Endodermal cell (in vitro differentiated cells): ENCODE results near the gene SERPINB3. TPM values are rescaled to one million over a fixed set of nuclear protein-coding genes. Genes with fewer than 3 reads are reported as not detected.
"Not testable (repeated sequence)": the region's sequence is repeated elsewhere in the genome, so short reads cannot be mapped to it uniquely, and the experiment has no call there.

Experiments used
- DNase-seq: peaks from one replicate; pipeline ENCODE4 v3.0.0-alpha.2; 2017
- H3K27ac ChIP-seq: 2 replicates; pipeline ENCODE4 v1.5.1; 2013; ENCODE audit warnings: mild to moderate bottlenecking, low read depth, low read length, moderate library complexity
- H3K27me3 ChIP-seq: 2 replicates; pipeline ENCODE4 v1.6.1; 2013; ENCODE audit warnings: mild to moderate bottlenecking, low read length, moderate library complexity; ENCODE audit not compliant: insufficient read depth, control insufficient read depth, poor library complexity, severe bottlenecking
- H3K36me3 ChIP-seq: 2 replicates; pipeline ENCODE4 v1.7.0; 2013; ENCODE audit warnings: mild to moderate bottlenecking, low read length, moderate library complexity; ENCODE audit not compliant: control insufficient read depth, insufficient read depth
- H3K4me1 ChIP-seq: one replicate; pipeline ENCODE4 v1.7.0; 2013; ENCODE audit warnings: low read length; ENCODE audit not compliant: control insufficient read depth, insufficient read depth
- H3K4me3 ChIP-seq: 2 replicates; pipeline ENCODE4 v1.5.1; 2013; ENCODE audit warnings: mild to moderate bottlenecking, low read length, moderate library complexity
- H3K9ac ChIP-seq: 2 replicates; pipeline ENCODE4 v1.6.1; 2013; ENCODE audit warnings: mild to moderate bottlenecking, low read length, moderate library complexity; ENCODE audit not compliant: poor library complexity, severe bottlenecking; ENCODE audit errors: extremely low read depth
- H3K9me3 ChIP-seq: 2 replicates; pipeline ENCODE4 v1.6.1; 2013; ENCODE audit warnings: mild to moderate bottlenecking, low read length, moderate library complexity; ENCODE audit not compliant: control insufficient read depth
- H3K27ac Mint-ChIP-seq: 2 replicates; pipeline ENCODE4 v1.8.0; 2020; ENCODE audit warnings: mixed read lengths
- H3K27me3 Mint-ChIP-seq: 2 replicates; pipeline ENCODE4 v1.8.0; 2021; ENCODE audit warnings: mild to moderate bottlenecking, mixed read lengths; ENCODE audit not compliant: insufficient read depth
- H3K36me3 Mint-ChIP-seq: 2 replicates; pipeline ENCODE4 v1.8.0; 2020; ENCODE audit warnings: low read depth, mixed read lengths
- H3K4me1 Mint-ChIP-seq: 2 replicates; pipeline ENCODE4 v1.8.0; 2020; ENCODE audit warnings: mixed read lengths
- H3K4me3 Mint-ChIP-seq: 2 replicates; pipeline ENCODE4 v1.8.0; 2020; ENCODE audit warnings: mild to moderate bottlenecking, moderate library complexity, mixed read lengths
- H3K9me3 Mint-ChIP-seq: 2 replicates; pipeline ENCODE4 v1.8.0; 2020; ENCODE audit warnings: mild to moderate bottlenecking, mixed read lengths
- CTCF ChIP-seq: fragments of 200-600 bp; sonication (generic); conservative IDR thresholded peaks from 2 replicates; pipeline ENCODE4 v1.5.0; 2021; ENCODE audit warnings: antibody characterized with exemption, mild to moderate bottlenecking
- WGBS, 2 experiments: methylation state at CpG; one replicate each; pipeline versions ENCODE4 v1.1.5 to v1.1.7; 2013; ENCODE audit warnings: missing lambda C conversion rate in 2 of 2, mixed read lengths in 1 of 2; ENCODE audit not compliant: insufficient coverage in 1 of 2, insufficient read length in 1 of 2; 5-methylcytosine and 5-hydroxymethylcytosine counted together
- total RNA-seq, 2 donors: library from RNA; stranded (reverse); fragmentation: NEBNext Ultra II Directional in 1 of 2; extraction: Animal tissue kit (Norgen Biotek cat#: 25700) in 1 of 2; gene quantifications; 2 replicates in 1 of 2; 3 replicates in 1 of 2; pipeline ENCODE4 v1.2.1, GENCODE V29; 2021

SERPINB3 gene
- total RNA-seq, 2 donors from 2014 or later = not detected

DNA sequence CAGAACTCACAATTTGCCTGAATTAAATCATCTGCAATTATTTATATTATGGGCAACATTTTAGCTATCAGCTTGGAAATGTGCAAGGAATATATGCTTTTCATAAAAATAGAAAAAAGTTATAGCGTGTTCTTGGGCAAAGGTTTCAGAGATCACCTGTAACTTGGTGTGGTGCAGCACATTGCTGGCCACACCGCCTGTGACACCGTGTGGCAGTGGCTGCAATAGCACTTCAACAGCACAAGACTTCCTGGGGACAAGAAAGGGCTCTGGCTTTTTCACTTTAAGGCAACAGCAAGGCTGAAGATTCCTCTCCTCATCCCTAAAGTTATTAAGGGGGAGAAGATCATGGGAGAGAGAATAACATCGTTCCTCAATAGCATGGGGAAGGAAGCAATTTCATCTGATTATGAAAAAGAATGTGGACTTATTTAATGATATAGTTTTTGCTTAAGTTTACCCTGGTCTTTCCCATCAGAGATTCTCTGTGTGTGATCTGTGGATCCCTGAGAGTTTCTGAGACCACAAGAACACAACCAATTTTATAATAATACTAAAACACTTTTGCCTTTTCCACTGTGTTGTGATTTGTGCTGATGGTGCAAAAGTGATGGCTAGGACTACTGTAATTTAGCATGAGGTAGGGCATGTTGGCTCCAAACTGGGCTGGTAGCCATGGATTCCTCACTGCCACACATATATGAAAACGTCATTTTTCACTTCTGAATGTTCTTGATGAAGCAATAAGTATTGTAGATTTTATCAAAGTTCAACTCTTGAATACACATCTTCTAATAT is 15.0 kb upstream of the SERPINB3 start:
- no peak overlapping the region for H3K27ac ChIP-seq
- H3K36me3 ChIP-seq = no peaks in the 10 kb centered on the region
- Mint-ChIP-seq H3K27ac (no peak overlapping the region), H3K9me3 (no peaks in the 10 kb centered on the region), H3K36me3 (no peaks in the 10 kb centered on the region), H3K4me3 (no peak overlapping the region), H3K27me3 (no peaks in the 10 kb centered on the region), H3K4me1 (peaks cover 8% of the 10 kb centered on the region)
- TF ChIP-seq CTCF = peak; percentile 79
- H3K4me1 ChIP-seq = peaks cover 3% of the 10 kb centered on the region
- peak; percentile 79 for DNase-seq
- no peaks in the 10 kb centered on the region for H3K27me3 ChIP-seq
- H3K9ac ChIP-seq = no peak overlapping the region
- no peak overlapping the region for H3K4me3 ChIP-seq
- peaks cover 5% of the 10 kb centered on the region for H3K9me3 ChIP-seq
- 31 to 44% methylated on average over 3 to 5 of the region's 5 CpGs for WGBS, 2 experiments

DNA sequence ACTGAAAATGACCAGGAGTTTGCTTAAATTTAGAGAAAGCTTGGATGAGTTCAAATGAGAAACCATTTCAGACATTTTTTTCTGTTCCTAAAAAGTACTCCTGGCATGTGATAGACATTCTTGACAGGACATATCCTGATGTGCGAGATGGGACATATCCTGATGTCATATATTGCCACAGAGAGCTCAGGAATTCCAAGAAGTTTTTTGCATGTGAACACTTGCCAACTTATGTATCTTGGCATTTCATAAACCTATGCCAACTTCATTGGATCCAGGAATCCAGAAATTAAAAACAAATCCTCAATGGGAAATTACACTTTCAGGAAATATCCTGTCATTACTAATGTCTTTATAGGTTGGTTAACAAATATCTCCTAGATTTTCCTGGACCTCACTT is 2.9 kb upstream of the SERPINB3 start:
- Histone ChIP-seq H3K4me1 (no peaks in the 10 kb centered on the region), H3K36me3 (no peaks in the 10 kb centered on the region), H3K27me3 (no peaks in the 10 kb centered on the region), H3K9ac (no peak overlapping the region), H3K27ac (no peak overlapping the region), H3K9me3 (peaks cover 42% of the 10 kb centered on the region), H3K4me3 (no peak overlapping the region)
- 88 to 100% methylated on average over 1 of the region's 1 CpG for WGBS, 2 experiments
- no peaks in the 10 kb centered on the region for H3K27me3 Mint-ChIP-seq
- H3K4me3 Mint-ChIP-seq = no peak overlapping the region
- peaks cover 6% of the 10 kb centered on the region for H3K4me1 Mint-ChIP-seq
- peaks cover 26% of the 10 kb centered on the region for H3K9me3 Mint-ChIP-seq
- H3K27ac Mint-ChIP-seq = no peak overlapping the region
- H3K36me3 Mint-ChIP-seq = peaks cover 6% of the 10 kb centered on the region
- TF ChIP-seq CTCF = no peak
- DNase-seq = no peak

- not testable (repeated sequence) for H3K9me3 ChIP-seq, H3K4me3 Mint-ChIP-seq, H3K9me3 Mint-ChIP-seq, H3K27ac Mint-ChIP-seq, H3K4me1 Mint-ChIP-seq, H3K9ac ChIP-seq, DNase-seq, H3K4me1 ChIP-seq, H3K27me3 Mint-ChIP-seq, H3K4me3 ChIP-seq, H3K27me3 ChIP-seq, H3K36me3 Mint-ChIP-seq, H3K27ac ChIP-seq, H3K36me3 ChIP-seq
- WGBS, 2 experiments = 100% methylated on average over 3 of the region's 4 CpGs; no CpG with 5 or more reads in 1 of the 2 experiments
These were observed 2.8 kb downstream of the SERPINB3 start for GRCh38 chr18:63658920-63659319.

DNA sequence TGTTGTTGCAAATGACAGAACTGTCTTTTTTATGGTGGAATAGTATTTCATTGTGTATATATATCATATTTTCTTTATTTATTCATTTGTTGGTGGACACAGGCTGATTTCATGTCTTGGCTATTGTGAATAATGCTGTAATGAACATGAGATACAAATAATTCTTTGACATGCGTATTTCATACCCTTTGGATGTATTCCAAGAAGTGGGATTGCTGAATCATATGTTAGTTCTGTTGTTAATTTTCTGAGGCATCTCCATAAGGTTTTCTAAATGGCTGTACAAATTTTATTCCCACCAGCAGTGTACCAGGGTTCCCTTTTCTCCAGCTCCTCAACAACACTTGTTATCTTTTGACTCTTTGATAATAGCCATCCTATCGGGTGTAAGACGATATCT is 11.4 kb downstream of the SERPINB3 start:
- H3K36me3 Mint-ChIP-seq, H3K9me3 Mint-ChIP-seq, H3K4me3 Mint-ChIP-seq, DNase-seq, H3K27ac ChIP-seq, H3K9ac ChIP-seq, H3K9me3 ChIP-seq, H3K27ac Mint-ChIP-seq, H3K4me1 ChIP-seq, H3K27me3 ChIP-seq, H3K4me3 ChIP-seq, H3K27me3 Mint-ChIP-seq, H3K36me3 ChIP-seq: not testable (repeated sequence)
- 71 to 79% methylated on average over 3 of the region's 3 CpGs for WGBS, 2 experiments
- H3K4me1 Mint-ChIP-seq = peaks cover 13% of the 10 kb centered on the region
